Measurements from ENCODE around the gene MMS22L. TPM values are rescaled to one million over a fixed set of nuclear protein-coding genes. Genes with fewer than 3 reads are reported as not detected.

MMS22L gene
- total RNA-seq, 1 experiment from 2014 or later = 17.1 TPM

- no peak for DNase-seq
- Histone ChIP-seq H3K4me3 (ENCODE audit: insufficient read depth, low read depth, low read length) (no peak overlapping the region), H3K27me3 (ENCODE audit: control insufficient read depth, insufficient read depth, low read length) (no peaks in the 10 kb centered on the region), H3K36me3 (replicated peaks; ENCODE audit: control insufficient read depth, insufficient read depth, low read length) (no peaks in the 10 kb centered on the region)
Observed at GRCh38 chr6:97100696-97101095, 182.3 kb downstream of the MMS22L start.

- no peaks in the 10 kb centered on the region for H3K36me3 ChIP-seq (replicated peaks; ENCODE audit: control insufficient read depth, insufficient read depth, low read length)
- no peak overlapping the region for H3K4me3 ChIP-seq (ENCODE audit: insufficient read depth, low read depth, low read length)
- no peaks in the 10 kb centered on the region for H3K27me3 ChIP-seq (ENCODE audit: control insufficient read depth, insufficient read depth, low read length)
- no peak for DNase-seq
Observed at GRCh38 chr6:97097068-97098047, 185.7 kb downstream of the MMS22L start.

GRCh38 chr6:97095311-97095850, 187.6 kb downstream of the MMS22L start:
- H3K36me3 ChIP-seq (replicated peaks; ENCODE audit: control insufficient read depth, insufficient read depth, low read length) = no peaks in the 10 kb centered on the region
- no peak for DNase-seq
- no peak overlapping the region for H3K4me3 ChIP-seq (ENCODE audit: insufficient read depth, low read depth, low read length)
- no peaks in the 10 kb centered on the region for H3K27me3 ChIP-seq (ENCODE audit: control insufficient read depth, insufficient read depth, low read length)

GRCh38 chr6:97094376-97094775, 188.6 kb downstream of the MMS22L start:
- Histone ChIP-seq H3K36me3 (replicated peaks; ENCODE audit: control insufficient read depth, insufficient read depth, low read length) (no peaks in the 10 kb centered on the region), H3K27me3 (ENCODE audit: control insufficient read depth, insufficient read depth, low read length) (no peaks in the 10 kb centered on the region), H3K4me3 (ENCODE audit: insufficient read depth, low read depth, low read length) (no peak overlapping the region)
- DNase-seq = no peak

GRCh38 chr6:97092673-97093305, 190.2 kb downstream of the MMS22L start:
- Histone ChIP-seq H3K4me3 (ENCODE audit: insufficient read depth, low read depth, low read length) (no peak overlapping the region), H3K27me3 (ENCODE audit: control insufficient read depth, insufficient read depth, low read length) (no peaks in the 10 kb centered on the region), H3K36me3 (replicated peaks; ENCODE audit: control insufficient read depth, insufficient read depth, low read length) (no peaks in the 10 kb centered on the region)
- no peak for DNase-seq
